Transverse colon (tissue), 4 donors: Measurements from ENCODE around the gene NUDT22. TPM values are rescaled to one million over a fixed set of nuclear protein-coding genes. Genes with fewer than 3 reads are reported as not detected.

Experiments
- DNase-seq: peaks from one replicate; pipeline ENCODE4 v3.0.0-alpha.2; 2019
- H3K27ac ChIP-seq, 4 donors: fragments of 200-600 bp; sonication (generic); 2 replicates each; pipeline ENCODE4 v1.5.1; 2016 to 2018; ENCODE audit warnings: inconsistent platforms in 4 of 4
- H3K27me3 ChIP-seq: fragments of 200-600 bp; sonication (generic); 2 replicates; pipeline ENCODE4 v1.5.1; 2017; ENCODE audit warnings: inconsistent platforms
- H3K36me3 ChIP-seq, 4 donors: fragments of 200-600 bp; sonication (generic); 2 replicates each; pipeline ENCODE4 v1.5.1; 2017 to 2019; ENCODE audit warnings: inconsistent platforms in 4 of 4
- H3K4me1 ChIP-seq, 4 donors: fragments of 200-600 bp; sonication (generic); 2 replicates each; pipeline ENCODE4 v1.5.1; 2017 to 2020; ENCODE audit warnings: inconsistent platforms in 4 of 4
- H3K4me3 ChIP-seq, 4 donors: fragments of 200-600 bp; sonication (generic); 1 replicate in 1 of 4; 2 replicates in 3 of 4; pipeline versions ENCODE4 v1.5.1 to v1.6.1; 2017 to 2019; ENCODE audit warnings: inconsistent platforms in 4 of 4
- H3K9me3 ChIP-seq, 2 donors: fragments of 200-600 bp; sonication (generic); 2 replicates each; pipeline ENCODE4 v1.5.1; 2017 to 2019; ENCODE audit warnings: inconsistent platforms in 2 of 2
- CTCF ChIP-seq, 5 experiments: fragments of 200-600 bp in 3 of 5; fragments of 450-650 bp in 2 of 5; sonication (generic) in 3 of 5; IDR thresholded peaks; 1 replicate in 2 of 5; 2 replicates in 3 of 5; pipeline ENCODE4 v1.5.1; 2016 to 2017; ENCODE audit warnings: antibody characterized with exemption in 5 of 5, inconsistent platforms in 3 of 5, mild to moderate bottlenecking in 2 of 5, moderate library complexity in 1 of 5
- EP300 ChIP-seq: sonication (generic); formaldehyde crosslinking; IDR thresholded peaks from one replicate; pipeline ENCODE4 v1.6.1; 2017; ENCODE audit warnings: antibody characterized with exemption, low read depth
- POLR2A ChIP-seq: fragments of 450-650 bp; IDR thresholded peaks from one replicate; pipeline ENCODE4 v1.6.1; 2016; ENCODE audit warnings: antibody characterized with exemption, mild to moderate bottlenecking, moderate library complexity
- POLR2AphosphoS5 ChIP-seq, 3 donors: sonication (generic); formaldehyde crosslinking; IDR thresholded peaks; one replicate each; pipeline ENCODE4 v1.6.1; 2016; ENCODE audit warnings: antibody characterized with exemption in 3 of 3
- WGBS, 2 donors: methylation state at CpG; one replicate each; pipeline ENCODE4 v1.1.5; 2018; ENCODE audit warnings: low coverage in 1 of 2; 5-methylcytosine and 5-hydroxymethylcytosine counted together
- in situ Hi-C, 4 donors: fragments of 200-750 bp; cut with MboI; loops; one replicate each; pipeline versions ENCODE4 v1.15.0 to v1.15.1; 2017; ENCODE audit warnings: low sequenced_read_pairs in 3 of 4, low pct_ligation_motif_present in 1 of 4, low pct_unique_long_range_greater_than_20kb in 1 of 4
- intact Hi-C: fragments of 100-400 bp; cut with DNase I; formaldehyde crosslinking; loops from one replicate; pipeline ENCODE4 v1.15.1; 2023; ENCODE audit warnings: low total_unique reads
- total RNA-seq, 4 donors: library from RNA; depleted of rRNA; stranded (reverse); fragments of >200 nt; gene quantifications; one replicate each; pipeline ENCODE4 v1.1.0, GENCODE V29; 2016

NUDT22 gene
- total RNA-seq, 4 donors from 2014 or later = 84.0 to 215 (median 127) TPM

DNA sequence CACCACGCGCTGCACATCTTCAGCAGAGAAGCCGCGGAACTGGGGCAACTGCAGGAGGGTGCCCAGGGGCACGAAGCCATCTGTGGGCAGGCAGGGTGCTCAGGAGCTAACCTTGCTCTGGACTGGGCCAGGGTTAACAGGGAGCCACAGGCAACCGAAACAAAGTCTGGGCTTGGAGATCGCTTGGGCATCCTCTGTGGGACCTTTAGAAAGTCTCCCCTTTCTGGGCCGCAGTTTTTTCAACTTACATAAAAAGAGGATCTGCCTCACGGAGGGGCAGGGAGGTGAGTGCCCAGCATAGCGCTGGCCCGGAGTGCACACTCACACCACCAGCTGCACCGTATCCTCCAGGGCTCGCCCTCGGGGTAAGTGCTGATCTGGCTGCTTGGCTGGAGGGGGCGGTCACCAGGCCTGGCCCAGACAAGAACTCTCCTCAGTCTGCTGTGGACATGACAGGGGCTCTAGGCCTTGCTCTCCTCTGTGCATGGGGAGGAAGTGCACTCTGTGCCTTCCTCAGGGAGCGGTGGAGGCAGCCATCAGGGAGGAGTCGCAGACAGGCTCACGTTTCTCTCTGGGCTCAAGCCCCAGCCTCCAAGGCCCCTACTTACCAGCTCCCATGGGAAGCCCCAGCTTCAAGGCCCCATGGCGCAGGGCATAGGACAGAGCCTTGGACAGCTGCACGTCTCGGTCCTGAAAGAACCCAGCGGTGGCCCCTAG, 1.0 kb upstream of the NUDT22 start:
- Histone ChIP-seq H3K4me3 (peak overlapping the region; percentile 59 to 90 (median 84)), H3K9me3 (no peaks in the 10 kb centered on the region), H3K36me3 (no peaks in the 10 kb centered on the region), H3K4me1 (peaks cover 23 to 43% (median 34%) of the 10 kb centered on the region in 4 donors), H3K27ac (peak overlapping the region; percentile 93 to 97 (median 95)), H3K27me3 (no peaks in the 10 kb centered on the region)
- no peak for TF ChIP-seq POLR2AphosphoS5 (IDR thresholded peaks at IDR 0.05)
- TF ChIP-seq POLR2A = no peak
- TF ChIP-seq CTCF (IDR thresholded peaks at IDR 0.05) = no peak
- no peak for TF ChIP-seq EP300
- intact Hi-C loops = no loop called here
- no peak for DNase-seq
- WGBS, 2 donors = 73% methylated on average over 18 of the region's 22 CpGs; no CpG with 5 or more reads in 1 of the 2 donors
- in situ Hi-C loops = no loop called here

GRCh38 chr11:64226507-64227051, 505 bp downstream of the NUDT22 start:
- in situ Hi-C loops = no loop called here

DNA sequence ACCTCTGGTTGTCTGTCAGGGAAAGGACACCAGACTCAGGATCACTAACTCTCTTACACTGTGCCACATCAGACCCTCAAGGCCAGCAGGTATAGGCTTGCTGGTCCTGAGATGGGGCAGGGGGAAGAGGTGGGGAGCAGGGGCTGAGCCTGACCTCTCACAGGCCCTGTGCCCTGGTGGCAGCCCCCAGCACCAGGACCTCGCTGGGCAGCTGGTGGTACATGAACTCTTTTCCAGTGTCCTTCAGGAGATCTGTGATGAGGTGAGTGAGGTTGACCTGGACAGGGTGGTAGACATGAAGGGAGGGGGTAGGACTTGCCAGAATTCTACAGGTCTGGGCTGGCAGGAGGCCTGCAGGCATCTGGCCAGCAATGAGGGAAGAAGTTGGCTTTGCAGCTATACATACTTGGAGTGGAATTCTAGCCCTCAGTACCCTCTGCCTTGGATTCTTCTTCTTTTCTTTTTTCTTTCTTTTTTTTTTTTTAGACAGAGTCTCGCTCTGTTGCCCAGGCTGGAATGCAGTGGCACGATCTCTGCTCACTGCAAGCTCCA, 1.4 kb downstream of the NUDT22 start:
- no peak for DNase-seq
- 67 to 76% methylated on average over 2 to 3 of the region's 3 CpGs for WGBS, 2 donors
- H3K27ac ChIP-seq = peak overlapping the region; percentile 93 to 97 (median 95)
- H3K9me3 ChIP-seq = no peaks in the 10 kb centered on the region
- in situ Hi-C loops (no loop called here), intact Hi-C loops (no loop called here)
- H3K27me3 ChIP-seq = no peaks in the 10 kb centered on the region
- peaks cover 26 to 60% (median 44%) of the 10 kb centered on the region in 4 donors for H3K4me1 ChIP-seq
- H3K4me3 ChIP-seq = peak overlapping the region in 3 of 4 donors; percentile 59 to 90 (median 81)
- no peaks in the 10 kb centered on the region for H3K36me3 ChIP-seq
- TF ChIP-seq CTCF (IDR thresholded peaks at IDR 0.05) (no peak), POLR2A (no peak)

More at GRCh38 chr11:64226507-64227051, 505 bp downstream of the NUDT22 start:
- H3K27ac ChIP-seq = peak overlapping the region; percentile 93 to 97 (median 95)
- H3K36me3 ChIP-seq = no peaks in the 10 kb centered on the region
- intact Hi-C loops = no loop called here
- peak; percentile 82 for DNase-seq
- H3K9me3 ChIP-seq = no peaks in the 10 kb centered on the region
- H3K4me3 ChIP-seq = peak overlapping the region; percentile 59 to 90 (median 84)
- TF ChIP-seq POLR2A (peak; percentile 25), CTCF (IDR thresholded peaks at IDR 0.05) (no peak), POLR2AphosphoS5 (IDR thresholded peaks at IDR 0.05) (peak; percentile 23 to 76 (median 67))
- H3K27me3 ChIP-seq = no peaks in the 10 kb centered on the region
- peaks cover 26 to 51% (median 43%) of the 10 kb centered on the region in 4 donors for H3K4me1 ChIP-seq
- WGBS, 2 donors = 3% methylated on average over 16 of the region's 26 CpGs; no CpG with 5 or more reads in 1 of the 2 donors

GRCh38 chr11:64229090-64229743, 3.1 kb downstream of the NUDT22 start:
- Histone ChIP-seq H3K4me3 (no peak overlapping the region), H3K4me1 (peaks cover 26 to 74% (median 54%) of the 10 kb centered on the region in 4 donors), H3K27ac (peak overlapping the region; percentile 93 to 95 (median 94)), H3K36me3 (no peaks in the 10 kb centered on the region), H3K27me3 (no peaks in the 10 kb centered on the region), H3K9me3 (no peaks in the 10 kb centered on the region)
- TF ChIP-seq POLR2AphosphoS5 (IDR thresholded peaks at IDR 0.05) (no peak), POLR2A (no peak), EP300 (no peak), CTCF (IDR thresholded peaks at IDR 0.05) (no peak)
- intact Hi-C loops (no loop called here), in situ Hi-C loops (no loop called here)
- 87 to 90% methylated on average over 2 to 12 of the region's 12 CpGs for WGBS, 2 donors
- DNase-seq = no peak
